Body of pancreas (tissue), 4 donors: ENCODE results near the gene DHRS12. TPM values are rescaled to one million over a fixed set of nuclear protein-coding genes. Genes with fewer than 3 reads are reported as not detected.

ENCODE experiments used
- ATAC-seq: fragments of 150-250 bp; one replicate; pipeline ENCODE4 v1.9.1; 2016
- DNase-seq, 4 donors: peaks; one replicate each; pipeline ENCODE4 v3.0.0-alpha.2; 2019
- H3K27ac ChIP-seq, 4 donors: fragments of 200-600 bp; sonication (generic); 1 replicate in 3 of 4; 2 replicates in 1 of 4; pipeline versions ENCODE4 v1.5.1 to v1.6.1; 2016 to 2019; ENCODE audit warnings: mild to moderate bottlenecking in 1 of 4, mixed read lengths in 1 of 4, moderate library complexity in 1 of 4
- H3K27me3 ChIP-seq, 2 donors: fragments of 200-600 bp; sonication (generic); one replicate each; pipeline ENCODE4 v1.6.0; 2016; ENCODE audit warnings: mild to moderate bottlenecking in 1 of 2
- H3K36me3 ChIP-seq, 2 donors: fragments of 200-600 bp; sonication (generic); replicated peaks in 1 of 2; 2 replicates each; pipeline ENCODE4 v1.5.1; 2016; ENCODE audit warnings: low read depth in 2 of 2; ENCODE audit not compliant: insufficient read depth in 1 of 2
- H3K4me1 ChIP-seq: fragments of 200-600 bp; sonication (generic); one replicate; pipeline ENCODE4 v1.6.0; 2016
- H3K4me3 ChIP-seq, 2 donors: fragments of 200-600 bp; sonication (generic); 1 replicate in 1 of 2; 2 replicates in 1 of 2; pipeline ENCODE4 v1.5.1; 2016 to 2019
- H3K9me3 ChIP-seq, 3 donors: fragments of 200-600 bp; sonication (generic); 1 replicate in 2 of 3; 2 replicates in 1 of 3; pipeline ENCODE4 v1.5.1; 2016
- CTCF ChIP-seq, 7 experiments: fragments of 450-650 bp in 4 of 7; fragments of 200-600 bp in 3 of 7; sonication (generic) in 3 of 7; IDR thresholded peaks; one replicate each; pipeline ENCODE4 v1.5.1; 2016 to 2019; ENCODE audit warnings: antibody characterized with exemption in 7 of 7
- POLR2A ChIP-seq, 3 donors: fragments of 450-650 bp; IDR thresholded peaks; one replicate each; pipeline ENCODE4 v1.6.1; 2016; ENCODE audit warnings: antibody characterized with exemption in 3 of 3, mild to moderate bottlenecking in 2 of 3
- WGBS, 2 donors: methylation state at CpG; one replicate each; pipeline ENCODE4 v1.1.5; 2017; 5-methylcytosine and 5-hydroxymethylcytosine counted together
- intact Hi-C: fragments of 100-400 bp; cut with DNase I; formaldehyde crosslinking; loops from one replicate; pipeline ENCODE4 v1.15.1; 2023
- total RNA-seq, 2 donors: library from RNA; depleted of rRNA; stranded (reverse); fragments of >200 nt; gene quantifications; one replicate each; pipeline ENCODE4 v1.1.0, GENCODE V29; 2016

Gene DHRS12
- total RNA-seq, 2 donors from 2014 or later = 4.0 to 38.7 TPM

GRCh38 chr13:51804295-51805172 lies 571 bp upstream of the DHRS12 start:
- peaks cover 59% of the 10 kb centered on the region for H3K4me1 ChIP-seq
- H3K4me3 ChIP-seq = peak overlapping the region; percentile 29 to 72
- no peaks in the 10 kb centered on the region for H3K27me3 ChIP-seq
- 8% methylated on average over 30 to 31 of the region's 31 CpGs for WGBS, 2 donors
- no peaks in the 10 kb centered on the region for H3K36me3 ChIP-seq
- H3K27ac ChIP-seq = peak overlapping the region; percentile 98 to 100 (median 99)
- TF ChIP-seq CTCF (IDR thresholded peaks at IDR 0.05) (no peak), POLR2A (IDR thresholded peaks at IDR 0.05) (no peak)
- DNase-seq (peak in 3 of 4 donors; percentile 56 to 59 (median 56)), ATAC-seq (no peak)
- intact Hi-C loops = loop anchor here (5.0 kb wide), 1 partner anchor 222 kb away; the partner anchor contains the start of gene WDFY2
- H3K9me3 ChIP-seq = no peaks in the 10 kb centered on the region

GRCh38 chr13:51802631-51803418 lies 1.1 kb downstream of the DHRS12 start:
- Histone ChIP-seq H3K27me3 (no peaks in the 10 kb centered on the region), H3K9me3 (no peaks in the 10 kb centered on the region), H3K36me3 (peaks cover 0 to 2% of the 10 kb centered on the region in 2 donors), H3K4me3 (no peak overlapping the region), H3K27ac (peak overlapping the region; percentile 98 to 100 (median 99)), H3K4me1 (peaks cover 64% of the 10 kb centered on the region)
- no peak for ATAC-seq
- 41 to 43% methylated on average over 7 to 9 of the region's 9 CpGs for WGBS, 2 donors
- TF ChIP-seq POLR2A (IDR thresholded peaks at IDR 0.05) (no peak), CTCF (IDR thresholded peaks at IDR 0.05) (no peak)
- intact Hi-C loops = loop anchor here (5.0 kb wide), 1 partner anchor 221 kb away; the partner anchor contains the start of gene WDFY2
- peak in 1 of 4 donors; percentile 38 for DNase-seq

- H3K4me1 ChIP-seq = peaks cover 69% of the 10 kb centered on the region
- TF ChIP-seq POLR2A (IDR thresholded peaks at IDR 0.05) = peak in 1 of 3 donors; percentile 18
- TF ChIP-seq CTCF (IDR thresholded peaks at IDR 0.05) = peak in 5 of 7 experiments; percentile 7 to 51 (median 43)
- H3K4me3 ChIP-seq = no peak overlapping the region
- ATAC-seq = peak; percentile 23
- intact Hi-C loops = loop anchor here (5.0 kb wide), 1 partner anchor 219 kb away; the partner anchor contains the start of gene WDFY2
- H3K9me3 ChIP-seq = no peaks in the 10 kb centered on the region
- peak; percentile 88 to 93 (median 92) for DNase-seq
- no peaks in the 10 kb centered on the region for H3K27me3 ChIP-seq
- peaks cover 0 to 2% of the 10 kb centered on the region in 2 donors for H3K36me3 ChIP-seq
- H3K27ac ChIP-seq = peak overlapping the region; percentile 98 to 100 (median 99)
- 13% methylated on average over 7 of the region's 7 CpGs for WGBS, 2 donors
Measured at GRCh38 chr13:51801631-51802099, 2.3 kb downstream of the DHRS12 start.

GRCh38 chr13:51800486-51800885 lies 3.5 kb downstream of the DHRS12 start:
- no peak for ATAC-seq
- H3K27ac ChIP-seq = peak overlapping the region; percentile 8 to 98 (median 14)
- intact Hi-C loops = loop anchor here (5.0 kb wide), 1 partner anchor 218 kb away; the partner anchor contains the start of gene WDFY2
- peaks cover 69% of the 10 kb centered on the region for H3K4me1 ChIP-seq
- H3K27me3 ChIP-seq = no peaks in the 10 kb centered on the region
- DNase-seq = peak in 2 of 4 donors; percentile 52 to 57
- H3K4me3 ChIP-seq = no peak overlapping the region
- 68 to 75% methylated on average over 4 to 5 of the region's 5 CpGs for WGBS, 2 donors
- no peaks in the 10 kb centered on the region for H3K9me3 ChIP-seq
- H3K36me3 ChIP-seq = peaks cover 0 to 2% of the 10 kb centered on the region in 2 donors
- TF ChIP-seq CTCF (IDR thresholded peaks at IDR 0.05) (no peak), POLR2A (IDR thresholded peaks at IDR 0.05) (no peak)
